WTC11 (cell line): Measurements from ENCODE around the gene PRXL2A. TPM values are rescaled to one million over a fixed set of nuclear protein-coding genes. Genes with fewer than 3 reads are reported as not detected.
"Not testable (repeated sequence)": the region's sequence is repeated elsewhere in the genome, so short reads cannot be mapped to it uniquely, and the experiment has no call there.

ENCODE experiments used
- ATAC-seq: fragments of 200-7000 bp; cut with Tn5 transposase; 2 replicates; pipeline ENCODE4 v1.10.0; 2021; ENCODE audit warnings: mild to moderate bottlenecking, moderate library complexity
- CTCF ChIA-PET: fragments of 300-600 bp; sonication (Branson Sonifier 250); formaldehyde crosslinking; loops from one replicate; lab custom pipeline; 2021; ENCODE audit warnings: antibody characterized with exemption; lab: Charles Lee
- POLR2A ChIA-PET: fragments of 350-600 bp; sonication (Branson Sonifier 250); formaldehyde crosslinking; loops from one replicate; lab custom pipeline; 2021; ENCODE audit warnings: antibody characterized with exemption; lab: Charles Lee
- DNase-seq: peaks from one replicate; pipeline ENCODE4 v3.0.0; 2021; ENCODE audit warnings: low spot score
- H3K27ac Mint-ChIP-seq: 2 replicates; pipeline ENCODE4 v1.8.0; 2021; ENCODE audit warnings: mixed read lengths
- H3K27me3 Mint-ChIP-seq: 2 replicates; pipeline ENCODE4 v1.8.0; 2021; ENCODE audit warnings: low read depth, mild to moderate bottlenecking, moderate library complexity, mixed read lengths
- H3K36me3 Mint-ChIP-seq: 2 replicates; pipeline ENCODE4 v1.8.0; 2021; ENCODE audit warnings: mixed read lengths
- H3K4me1 Mint-ChIP-seq: 2 replicates; pipeline ENCODE4 v1.8.0; 2022; ENCODE audit warnings: mixed read lengths
- H3K4me3 Mint-ChIP-seq: 2 replicates; pipeline ENCODE4 v1.8.0; 2021; ENCODE audit warnings: mild to moderate bottlenecking, moderate library complexity, mixed read lengths
- H3K9me3 Mint-ChIP-seq: 2 replicates; pipeline ENCODE4 v1.8.0; 2021; ENCODE audit warnings: mixed read lengths
- CBFB ChIP-seq: sonication (generic); formaldehyde crosslinking; IDR thresholded peaks from 2 replicates; pipeline ENCODE4 v1.8.1; 2022; ENCODE audit warnings: mild to moderate bottlenecking, low read depth, missing genetic modification reagents
- ELF4 ChIP-seq: sonication (generic); formaldehyde crosslinking; IDR thresholded peaks from 2 replicates; pipeline ENCODE4 v1.8.1; 2022; ENCODE audit warnings: low read depth, mild to moderate bottlenecking, moderate library complexity, missing genetic modification reagents
- ETV6 ChIP-seq: sonication (generic); formaldehyde crosslinking; IDR thresholded peaks from 2 replicates; pipeline ENCODE4 v1.8.1; 2022; ENCODE audit warnings: mild to moderate bottlenecking, missing genetic modification reagents
- GABPB1 ChIP-seq: sonication (generic); formaldehyde crosslinking; IDR thresholded peaks from 2 replicates; pipeline ENCODE4 v1.8.1; 2023; ENCODE audit warnings: mild to moderate bottlenecking, missing genetic modification reagents
- GTF2I ChIP-seq: fragments of 250-450 bp; sonication (Bioruptor Pico); conservative IDR thresholded peaks from 2 replicates; pipeline ENCODE4 v1.4.0; 2021; ENCODE audit warnings: mild to moderate bottlenecking
- KAT7 ChIP-seq: sonication (generic); formaldehyde crosslinking; IDR thresholded peaks from 2 replicates; pipeline ENCODE4 v1.8.1; 2023; ENCODE audit warnings: missing genetic modification reagents, mild to moderate bottlenecking, borderline replicate concordance
- MXD4 ChIP-seq: fragments of 250-450 bp; sonication (Bioruptor Pico); IDR thresholded peaks from 2 replicates; pipeline ENCODE4 v1.8.0; 2021; ENCODE audit warnings: mild to moderate bottlenecking, moderate library complexity, borderline replicate concordance
- OVOL2 ChIP-seq: fragments of 250-450 bp; sonication (Bioruptor Pico); IDR thresholded peaks from 2 replicates; pipeline ENCODE4 v1.9.0; 2021; ENCODE audit warnings: mild to moderate bottlenecking, borderline replicate concordance
- PRDM15 ChIP-seq: sonication (generic); formaldehyde crosslinking; IDR thresholded peaks from 2 replicates; pipeline ENCODE4 v1.8.0; 2022; ENCODE audit warnings: missing genetic modification reagents
- PRRX2 ChIP-seq: fragments of 250-450 bp; sonication (Bioruptor Pico); IDR thresholded peaks from 2 replicates; pipeline ENCODE4 v1.8.0; 2021; ENCODE audit warnings: mild to moderate bottlenecking
- SMAD4 ChIP-seq: sonication (generic); formaldehyde crosslinking; IDR thresholded peaks from 2 replicates; pipeline ENCODE4 v1.8.0; 2022; ENCODE audit warnings: mild to moderate bottlenecking, missing genetic modification reagents
- TEAD4 ChIP-seq: sonication (generic); formaldehyde crosslinking; IDR thresholded peaks from 2 replicates; pipeline ENCODE4 v1.8.0; 2022; ENCODE audit warnings: mild to moderate bottlenecking, missing genetic modification reagents
- TP53 ChIP-seq: sonication (generic); formaldehyde crosslinking; IDR thresholded peaks from 2 replicates; pipeline ENCODE4 v1.8.1; 2023; ENCODE audit warnings: mild to moderate bottlenecking, missing genetic modification reagents
- USF2 ChIP-seq: sonication (generic); formaldehyde crosslinking; IDR thresholded peaks from 2 replicates; pipeline ENCODE4 v1.8.1; 2023; ENCODE audit warnings: mild to moderate bottlenecking, missing genetic modification reagents, moderate library complexity
- ZNF121 ChIP-seq: sonication (generic); formaldehyde crosslinking; IDR thresholded peaks from 2 replicates; pipeline ENCODE4 v1.8.0; 2023; ENCODE audit warnings: missing genetic modification reagents
- ZNF219 ChIP-seq: sonication (generic); formaldehyde crosslinking; IDR thresholded peaks from 2 replicates; pipeline ENCODE4 v1.8.0; 2023; ENCODE audit warnings: missing genetic modification reagents, mild to moderate bottlenecking, borderline replicate concordance
- ZNF423 ChIP-seq: fragments of 250-450 bp; sonication (Bioruptor Pico); IDR thresholded peaks from 2 replicates; pipeline ENCODE4 v2.1.2; 2022; ENCODE audit warnings: mild to moderate bottlenecking, moderate library complexity
- total RNA-seq: library from RNA; stranded (reverse); gene quantifications from 3 replicates; pipeline ENCODE4 v1.2.3, GENCODE V29; 2021
- TF ChIP-seq, protein P1 (sequence below): fragments of 250-450 bp; sonication (Bioruptor Pico); IDR thresholded peaks from 2 replicates; pipeline ENCODE4 v1.9.0; 2021; ENCODE audit warnings: mild to moderate bottlenecking
- TF ChIP-seq, protein P2 (sequence below): fragments of 200-600 bp; IDR thresholded peaks from 2 replicates; pipeline ENCODE4 v1.8.0; 2022; ENCODE audit warnings: antibody characterized with exemption
- TF ChIP-seq, protein P3 (sequence below): fragments of 250-450 bp; sonication (Bioruptor Pico); IDR thresholded peaks from 2 replicates; pipeline ENCODE4 v1.9.0; 2021; ENCODE audit warnings: moderate library complexity, mild to moderate bottlenecking, inconsistent platforms, borderline replicate concordance
- TF ChIP-seq, protein P4 (sequence below): sonication (generic); formaldehyde crosslinking; IDR thresholded peaks from 2 replicates; pipeline ENCODE4 v1.8.1; 2023; ENCODE audit warnings: mild to moderate bottlenecking, missing genetic modification reagents, moderate library complexity
- TF ChIP-seq, protein P5 (sequence below): sonication (generic); formaldehyde crosslinking; conservative IDR thresholded peaks from 2 replicates; pipeline ENCODE4 v1.8.1; 2023; ENCODE audit warnings: mild to moderate bottlenecking, low read depth, missing genetic modification reagents, moderate library complexity

The PRXL2A gene
- total RNA-seq, 1 experiment from 2014 or later: 46.6 TPM

DNA sequence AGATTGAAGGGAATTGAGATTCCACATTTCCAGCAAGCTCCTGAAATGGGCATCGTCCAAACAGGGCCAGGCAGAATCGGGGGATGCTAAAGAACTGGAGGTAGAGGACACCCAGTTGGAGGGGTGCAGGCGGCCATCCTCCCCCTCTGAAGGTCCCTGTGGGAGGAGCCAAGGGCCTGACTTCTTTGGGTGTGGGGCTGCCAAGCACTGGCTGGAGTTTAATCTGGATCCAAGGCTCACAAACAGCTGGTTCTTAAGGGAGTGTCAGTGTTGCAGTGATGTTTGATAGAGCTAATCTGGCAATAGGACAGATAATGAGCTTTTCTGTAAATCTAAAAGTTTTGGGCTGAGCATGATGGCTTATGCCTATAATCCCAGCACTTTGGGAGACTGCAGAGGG is 66.6 kb downstream of the PRXL2A start:
- ChIA-PET CTCF (interaction anchor here (0.6 to 4.3 kb wide), 7 partner anchors 11 to 122 kb away, joined by 3 to 31 read pairs (median 5); no protein-coding TSS in a partner anchor), POLR2A (no interaction called here)
- Mint-ChIP-seq H3K27ac (no peak overlapping the region), H3K4me1 (peaks cover 55% of the 10 kb centered on the region), H3K4me3 (no peak overlapping the region), H3K9me3 (peaks cover 7% of the 10 kb centered on the region), H3K36me3 (peaks cover 26% of the 10 kb centered on the region), H3K27me3 (no peaks in the 10 kb centered on the region)
- no peak for DNase-seq
- TF ChIP-seq SMAD4 (CRISPR knock-in tag): no peak
- no peak for TF ChIP-seq MXD4
- TF ChIP-seq, protein P1, sequence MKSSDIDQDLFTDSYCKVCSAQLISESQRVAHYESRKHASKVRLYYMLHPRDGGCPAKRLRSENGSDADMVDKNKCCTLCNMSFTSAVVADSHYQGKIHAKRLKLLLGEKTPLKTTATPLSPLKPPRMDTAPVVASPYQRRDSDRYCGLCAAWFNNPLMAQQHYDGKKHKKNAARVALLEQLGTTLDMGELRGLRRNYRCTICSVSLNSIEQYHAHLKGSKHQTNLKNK: no peak
- TF ChIP-seq, protein P2, sequence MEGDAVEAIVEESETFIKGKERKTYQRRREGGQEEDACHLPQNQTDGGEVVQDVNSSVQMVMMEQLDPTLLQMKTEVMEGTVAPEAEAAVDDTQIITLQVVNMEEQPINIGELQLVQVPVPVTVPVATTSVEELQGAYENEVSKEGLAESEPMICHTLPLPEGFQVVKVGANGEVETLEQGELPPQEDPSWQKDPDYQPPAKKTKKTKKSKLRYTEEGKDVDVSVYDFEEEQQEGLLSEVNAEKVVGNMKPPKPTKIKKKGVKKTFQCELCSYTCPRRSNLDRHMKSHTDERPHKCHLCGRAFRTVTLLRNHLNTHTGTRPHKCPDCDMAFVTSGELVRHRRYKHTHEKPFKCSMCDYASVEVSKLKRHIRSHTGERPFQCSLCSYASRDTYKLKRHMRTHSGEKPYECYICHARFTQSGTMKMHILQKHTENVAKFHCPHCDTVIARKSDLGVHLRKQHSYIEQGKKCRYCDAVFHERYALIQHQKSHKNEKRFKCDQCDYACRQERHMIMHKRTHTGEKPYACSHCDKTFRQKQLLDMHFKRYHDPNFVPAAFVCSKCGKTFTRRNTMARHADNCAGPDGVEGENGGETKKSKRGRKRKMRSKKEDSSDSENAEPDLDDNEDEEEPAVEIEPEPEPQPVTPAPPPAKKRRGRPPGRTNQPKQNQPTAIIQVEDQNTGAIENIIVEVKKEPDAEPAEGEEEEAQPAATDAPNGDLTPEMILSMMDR: no peak
- no peak for TF ChIP-seq KAT7 (CRISPR knock-in tag)
- no peak for TF ChIP-seq USF2 (CRISPR knock-in tag)
- no peak for TF ChIP-seq TEAD4 (CRISPR knock-in tag)
- ATAC-seq: no peak

DNA sequence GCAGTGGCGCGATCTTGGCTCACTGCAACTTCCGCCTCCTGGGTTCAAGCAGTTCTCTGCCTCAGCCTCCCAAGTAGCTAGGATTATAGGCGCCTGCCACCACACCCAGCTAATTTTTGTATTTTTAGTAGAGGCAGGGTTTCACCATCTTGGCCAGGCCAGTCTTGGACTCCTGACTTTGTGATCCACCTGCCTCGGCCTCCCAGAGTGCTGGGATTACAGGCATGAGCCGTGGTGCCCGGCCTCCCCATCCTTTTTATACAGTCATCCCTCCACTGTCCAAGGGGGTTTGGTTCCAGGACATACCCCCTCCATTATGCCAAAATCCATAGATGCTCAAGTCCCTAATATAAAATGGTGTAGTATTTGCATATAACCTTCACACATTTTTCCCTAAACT is 67.3 kb downstream of the PRXL2A start:
- H3K4me3 Mint-ChIP-seq, DNase-seq, H3K27me3 Mint-ChIP-seq, POLR2A ChIA-PET, ATAC-seq, H3K27ac Mint-ChIP-seq: not testable (repeated sequence)
- peaks cover 28% of the 10 kb centered on the region for H3K36me3 Mint-ChIP-seq
- peaks cover 11% of the 10 kb centered on the region for H3K9me3 Mint-ChIP-seq
- H3K4me1 Mint-ChIP-seq: peaks cover 53% of the 10 kb centered on the region
- CTCF ChIA-PET: interaction anchor here (3.5 to 4.3 kb wide), 2 partner anchors 29 kb away, joined by 23 to 31 read pairs; no protein-coding TSS in a partner anchor

- H3K27me3 Mint-ChIP-seq: no peaks in the 10 kb centered on the region
- H3K4me3 Mint-ChIP-seq: no peak overlapping the region
- H3K36me3 Mint-ChIP-seq: peaks cover 23% of the 10 kb centered on the region
- H3K9me3 Mint-ChIP-seq: peaks cover 11% of the 10 kb centered on the region
- ATAC-seq (no peak), DNase-seq (no peak)
- ChIA-PET CTCF (interaction anchor here (0.6 to 3.5 kb wide), 5 partner anchors 28 to 187 kb away, joined by 3 to 23 read pairs (median 4); no protein-coding TSS in a partner anchor), POLR2A (interaction anchor here (0.9 kb wide), 1 partner anchor 12 kb away, joined by 3 read pairs; no protein-coding TSS in a partner anchor)
- H3K27ac Mint-ChIP-seq: no peak overlapping the region
- H3K4me1 Mint-ChIP-seq: peaks cover 55% of the 10 kb centered on the region
- no peak for TF ChIP-seq ZNF121 (CRISPR knock-in tag)
- TF ChIP-seq, protein P3, sequence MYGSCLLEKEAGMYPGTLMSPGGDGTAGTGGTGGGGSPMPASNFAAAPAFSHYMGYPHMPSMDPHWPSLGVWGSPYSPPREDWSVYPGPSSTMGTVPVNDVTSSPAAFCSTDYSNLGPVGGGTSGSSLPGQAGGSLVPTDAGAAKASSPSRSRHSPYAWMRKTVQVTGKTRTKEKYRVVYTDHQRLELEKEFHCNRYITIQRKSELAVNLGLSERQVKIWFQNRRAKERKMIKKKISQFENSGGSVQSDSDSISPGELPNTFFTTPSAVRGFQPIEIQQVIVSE (CRISPR knock-in tag): no peak
- TF ChIP-seq TP53 (CRISPR knock-in tag): no peak
- no peak for TF ChIP-seq GABPB1
- TF ChIP-seq, protein P4, sequence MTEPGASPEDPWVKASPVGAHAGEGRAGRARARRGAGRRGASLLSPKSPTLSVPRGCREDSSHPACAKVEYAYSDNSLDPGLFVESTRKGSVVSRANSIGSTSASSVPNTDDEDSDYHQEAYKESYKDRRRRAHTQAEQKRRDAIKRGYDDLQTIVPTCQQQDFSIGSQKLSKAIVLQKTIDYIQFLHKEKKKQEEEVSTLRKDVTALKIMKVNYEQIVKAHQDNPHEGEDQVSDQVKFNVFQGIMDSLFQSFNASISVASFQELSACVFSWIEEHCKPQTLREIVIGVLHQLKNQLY: no peak
- TF ChIP-seq CBFB (CRISPR knock-in tag): no peak
- no peak for TF ChIP-seq ELF4 (CRISPR knock-in tag)
- TF ChIP-seq PRDM15 (CRISPR knock-in tag): no peak
- no peak for TF ChIP-seq SMAD4 (CRISPR knock-in tag)
- TF ChIP-seq, protein P5, sequence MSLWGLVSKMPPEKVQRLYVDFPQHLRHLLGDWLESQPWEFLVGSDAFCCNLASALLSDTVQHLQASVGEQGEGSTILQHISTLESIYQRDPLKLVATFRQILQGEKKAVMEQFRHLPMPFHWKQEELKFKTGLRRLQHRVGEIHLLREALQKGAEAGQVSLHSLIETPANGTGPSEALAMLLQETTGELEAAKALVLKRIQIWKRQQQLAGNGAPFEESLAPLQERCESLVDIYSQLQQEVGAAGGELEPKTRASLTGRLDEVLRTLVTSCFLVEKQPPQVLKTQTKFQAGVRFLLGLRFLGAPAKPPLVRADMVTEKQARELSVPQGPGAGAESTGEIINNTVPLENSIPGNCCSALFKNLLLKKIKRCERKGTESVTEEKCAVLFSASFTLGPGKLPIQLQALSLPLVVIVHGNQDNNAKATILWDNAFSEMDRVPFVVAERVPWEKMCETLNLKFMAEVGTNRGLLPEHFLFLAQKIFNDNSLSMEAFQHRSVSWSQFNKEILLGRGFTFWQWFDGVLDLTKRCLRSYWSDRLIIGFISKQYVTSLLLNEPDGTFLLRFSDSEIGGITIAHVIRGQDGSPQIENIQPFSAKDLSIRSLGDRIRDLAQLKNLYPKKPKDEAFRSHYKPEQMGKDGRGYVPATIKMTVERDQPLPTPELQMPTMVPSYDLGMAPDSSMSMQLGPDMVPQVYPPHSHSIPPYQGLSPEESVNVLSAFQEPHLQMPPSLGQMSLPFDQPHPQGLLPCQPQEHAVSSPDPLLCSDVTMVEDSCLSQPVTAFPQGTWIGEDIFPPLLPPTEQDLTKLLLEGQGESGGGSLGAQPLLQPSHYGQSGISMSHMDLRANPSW (CRISPR knock-in tag): no peak
- TF ChIP-seq ZNF219 (CRISPR knock-in tag): no peak
- TF ChIP-seq GTF2I: no peak
- TF ChIP-seq PRRX2 (CRISPR knock-in tag): no peak
- no peak for TF ChIP-seq ZNF423 (CRISPR knock-in tag)
- TF ChIP-seq OVOL2 (CRISPR knock-in tag): no peak
- TF ChIP-seq ETV6: no peak
These were observed 68.3 kb downstream of the PRXL2A start for GRCh38 chr10:80476685-80477084.
